Measurements from ENCODE around the gene SPNS2. TPM values are rescaled to one million over a fixed set of nuclear protein-coding genes. Genes with fewer than 3 reads are reported as not detected.

The SPNS2 gene
- total RNA-seq, 2 donors from 2014 or later, result 7.2 to 16.8 TPM

GRCh38 chr17:4530799-4531730 lies 32.4 kb downstream of the SPNS2 start:
- H3K36me3 ChIP-seq, result no peaks in the 10 kb centered on the region
- DNase-seq (ENCODE audit: low spot score), result no peak
- TF ChIP-seq CTCF (IDR thresholded peaks at IDR 0.05), result no peak
- H3K4me3 ChIP-seq, result no peak overlapping the region
- peak overlapping the region; percentile 35 to 64 for H3K27ac ChIP-seq
- H3K4me1 ChIP-seq, result peaks cover 0 to 63% of the 10 kb centered on the region in 2 donors
- no peaks in the 10 kb centered on the region for H3K27me3 ChIP-seq
- H3K9me3 ChIP-seq, result no peaks in the 10 kb centered on the region

- no peak for DNase-seq (ENCODE audit: low spot score)
- Histone ChIP-seq H3K9me3 (no peaks in the 10 kb centered on the region), H3K27ac (peak overlapping the region in 1 of 2 donors; percentile 35), H3K27me3 (no peaks in the 10 kb centered on the region), H3K4me1 (peaks cover 0 to 71% of the 10 kb centered on the region in 2 donors), H3K4me3 (no peak overlapping the region), H3K36me3 (no peaks in the 10 kb centered on the region)
- no peak for TF ChIP-seq CTCF (IDR thresholded peaks at IDR 0.05)
These were observed 33.5 kb downstream of the SPNS2 start for GRCh38 chr17:4531988-4532736.

- no peak for DNase-seq (ENCODE audit: low spot score)
- Histone ChIP-seq H3K9me3 (no peaks in the 10 kb centered on the region), H3K27ac (peak overlapping the region in 1 of 2 donors; percentile 49), H3K4me1 (peaks cover 0 to 73% of the 10 kb centered on the region in 2 donors), H3K36me3 (peaks cover 5% of the 10 kb centered on the region), H3K27me3 (no peaks in the 10 kb centered on the region), H3K4me3 (no peak overlapping the region)
- TF ChIP-seq CTCF (IDR thresholded peaks at IDR 0.05), result no peak
These were observed 34.3 kb downstream of the SPNS2 start for GRCh38 chr17:4532860-4533522.

- no peak for TF ChIP-seq CTCF (IDR thresholded peaks at IDR 0.05)
- no peaks in the 10 kb centered on the region for H3K9me3 ChIP-seq
- no peaks in the 10 kb centered on the region for H3K27me3 ChIP-seq
- no peak for DNase-seq (ENCODE audit: low spot score)
- peak overlapping the region; percentile 49 to 51 for H3K27ac ChIP-seq
- peaks cover 13% of the 10 kb centered on the region for H3K36me3 ChIP-seq
- H3K4me1 ChIP-seq, result peaks cover 0 to 82% of the 10 kb centered on the region in 2 donors
- H3K4me3 ChIP-seq, result no peak overlapping the region
These were observed 35.1 kb downstream of the SPNS2 start for GRCh38 chr17:4533523-4534504.

- no peaks in the 10 kb centered on the region for H3K9me3 ChIP-seq
- peak overlapping the region; percentile 49 to 51 for H3K27ac ChIP-seq
- peaks cover 20% of the 10 kb centered on the region for H3K36me3 ChIP-seq
- no peaks in the 10 kb centered on the region for H3K27me3 ChIP-seq
- H3K4me3 ChIP-seq, result no peak overlapping the region
- H3K4me1 ChIP-seq, result peaks cover 0 to 85% of the 10 kb centered on the region in 2 donors
- no peak for DNase-seq (ENCODE audit: low spot score)
- TF ChIP-seq CTCF (IDR thresholded peaks at IDR 0.05), result no peak
These were observed 35.8 kb downstream of the SPNS2 start for GRCh38 chr17:4534515-4534914.

All from right atrium auricular region (tissue), 2 donors.